ENCODE results near the gene ANOS1. TPM values are rescaled to one million over a fixed set of nuclear protein-coding genes. Genes with fewer than 3 reads are reported as not detected.
"Not testable (repeated sequence)": the region's sequence is repeated elsewhere in the genome, so short reads cannot be mapped to it uniquely, and the experiment has no call there.

ANOS1 gene, protein sequence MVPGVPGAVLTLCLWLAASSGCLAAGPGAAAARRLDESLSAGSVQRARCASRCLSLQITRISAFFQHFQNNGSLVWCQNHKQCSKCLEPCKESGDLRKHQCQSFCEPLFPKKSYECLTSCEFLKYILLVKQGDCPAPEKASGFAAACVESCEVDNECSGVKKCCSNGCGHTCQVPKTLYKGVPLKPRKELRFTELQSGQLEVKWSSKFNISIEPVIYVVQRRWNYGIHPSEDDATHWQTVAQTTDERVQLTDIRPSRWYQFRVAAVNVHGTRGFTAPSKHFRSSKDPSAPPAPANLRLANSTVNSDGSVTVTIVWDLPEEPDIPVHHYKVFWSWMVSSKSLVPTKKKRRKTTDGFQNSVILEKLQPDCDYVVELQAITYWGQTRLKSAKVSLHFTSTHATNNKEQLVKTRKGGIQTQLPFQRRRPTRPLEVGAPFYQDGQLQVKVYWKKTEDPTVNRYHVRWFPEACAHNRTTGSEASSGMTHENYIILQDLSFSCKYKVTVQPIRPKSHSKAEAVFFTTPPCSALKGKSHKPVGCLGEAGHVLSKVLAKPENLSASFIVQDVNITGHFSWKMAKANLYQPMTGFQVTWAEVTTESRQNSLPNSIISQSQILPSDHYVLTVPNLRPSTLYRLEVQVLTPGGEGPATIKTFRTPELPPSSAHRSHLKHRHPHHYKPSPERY
- total RNA-seq (2014; rRNA removed; shearing (Covaris generic)): 4.1 and 6.6 TPM in 2 replicates

DNA sequence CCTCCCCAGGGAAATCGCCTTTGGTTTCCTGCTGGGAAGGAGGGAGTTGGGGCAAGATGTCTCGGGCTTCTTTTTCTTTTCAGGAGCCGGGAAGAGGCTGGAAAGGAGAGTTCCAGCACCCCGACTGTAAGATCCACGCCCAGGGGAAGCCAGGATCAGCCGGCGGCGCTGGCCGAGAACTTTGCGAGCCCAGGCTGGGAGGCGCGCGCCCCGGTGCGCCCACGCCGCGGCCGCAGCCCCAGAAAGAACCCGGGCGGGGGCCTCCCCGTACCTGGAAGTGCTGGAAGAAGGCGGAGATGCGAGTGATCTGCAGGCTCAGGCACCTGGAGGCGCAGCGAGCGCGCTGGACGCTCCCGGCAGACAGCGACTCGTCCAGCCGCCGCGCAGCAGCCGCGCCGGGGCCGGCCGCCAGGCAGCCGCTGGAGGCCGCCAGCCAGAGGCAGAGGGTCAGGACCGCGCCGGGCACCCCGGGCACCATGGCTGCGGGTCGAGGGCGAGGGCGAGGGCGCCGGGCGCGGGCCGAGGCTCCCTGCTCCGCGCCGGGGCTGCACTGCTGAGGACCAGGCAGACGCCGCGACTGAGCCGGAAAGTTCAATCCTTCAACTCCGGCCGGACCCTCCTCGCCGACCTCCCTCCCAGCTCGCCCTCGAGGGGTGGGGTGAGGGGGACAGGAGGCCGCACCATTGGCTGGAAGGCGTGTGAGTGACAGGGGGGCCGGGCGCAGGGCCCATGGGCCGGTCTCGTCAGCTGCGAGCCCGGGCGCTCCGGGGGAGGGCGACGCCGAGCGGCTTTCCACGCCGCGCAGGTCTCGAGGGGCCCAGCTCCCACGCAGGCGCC, at the start of gene ANOS1:
Gene ANOS1, minus strand, starts transcription at position 579 of the 837 bp plus-strand sequence. Its CDS starts 101 bp downstream, at position 478.
- peak; percentile 25 for DNase-seq (ENCODE audit: low spot score)

DNA sequence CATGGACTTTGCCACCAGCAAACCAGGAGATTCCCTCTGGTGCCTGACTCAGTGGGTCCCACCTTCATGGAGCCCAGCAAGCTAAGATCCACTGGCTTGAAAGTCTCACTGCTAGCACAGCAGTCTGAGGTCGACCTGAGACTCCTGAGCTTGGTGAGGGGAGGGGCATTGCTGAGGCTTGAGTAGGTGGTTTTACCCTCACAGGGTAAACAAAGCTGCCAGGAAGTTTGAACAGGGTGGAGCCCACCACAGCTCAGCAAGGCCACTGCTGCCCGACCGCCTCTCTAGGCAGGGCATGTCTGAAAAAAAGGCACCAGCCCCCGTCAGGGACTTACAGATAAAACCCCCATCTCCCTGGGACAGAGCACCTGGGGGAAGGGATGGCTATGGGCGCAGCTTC, 41.2 kb upstream of the ANOS1 start:
- no peak for DNase-seq (ENCODE audit: low spot score)

DNA sequence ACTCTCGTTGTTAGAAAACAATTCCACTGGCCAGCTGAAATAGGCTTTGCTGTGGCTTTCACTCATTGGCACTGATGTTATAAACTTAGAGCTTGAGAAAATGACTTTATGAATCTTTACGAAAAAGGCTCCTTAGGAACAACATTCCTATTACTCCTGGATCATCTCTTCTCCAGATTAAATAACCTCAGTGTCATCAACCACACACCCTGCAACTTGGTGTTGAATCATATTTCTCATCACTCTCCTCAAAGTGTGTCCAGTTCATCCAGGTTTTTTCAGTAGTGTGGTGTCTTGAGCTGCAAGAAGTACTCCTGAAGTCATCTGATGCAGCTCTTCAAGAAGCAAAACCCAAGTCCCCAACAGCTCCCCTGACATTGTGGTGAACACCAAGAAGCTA, 28.1 kb upstream of the ANOS1 start:
- no peak for DNase-seq (ENCODE audit: low spot score)

GRCh38 chrX:8758706-8759105, 26.8 kb upstream of the ANOS1 start:
- not testable (repeated sequence) for DNase-seq (ENCODE audit: low spot score)

DNA sequence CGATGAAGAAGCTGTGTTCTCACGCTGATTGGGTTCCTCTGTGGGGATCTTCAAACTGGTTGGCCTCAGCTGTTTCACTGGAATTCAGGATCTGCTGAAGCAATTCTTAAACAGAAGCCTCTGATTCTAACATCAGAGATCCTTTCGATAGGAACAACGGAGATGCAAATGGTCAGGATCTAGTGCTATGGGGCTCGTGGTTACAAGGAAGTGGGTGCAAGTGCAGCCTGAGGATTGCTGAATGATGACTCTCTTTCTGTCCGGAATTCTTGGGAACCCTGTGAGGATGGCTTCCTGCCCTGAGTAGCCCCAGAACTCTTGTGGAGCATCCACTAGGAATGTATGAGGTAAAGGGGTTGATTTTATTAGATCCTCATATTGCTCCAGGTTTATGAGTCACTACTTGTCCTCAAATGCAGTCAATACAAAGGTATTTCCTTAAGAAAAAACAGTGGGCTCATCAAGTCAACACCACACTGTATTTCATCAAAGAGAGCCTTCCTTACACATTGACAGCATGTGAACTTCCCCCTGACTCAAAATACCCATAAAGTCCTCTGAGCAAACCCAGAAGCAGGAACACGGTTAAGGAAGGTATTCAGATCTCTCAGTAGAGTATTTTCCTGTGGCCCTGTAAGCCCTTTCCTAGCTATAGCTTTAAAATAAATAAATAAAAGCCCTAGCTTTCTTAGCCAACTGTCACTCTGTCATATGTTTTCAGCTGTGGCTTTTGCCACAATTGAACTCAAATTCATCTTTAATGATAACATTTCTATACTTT, 25.9 kb upstream of the ANOS1 start:
- peak; percentile 7 for DNase-seq (ENCODE audit: low spot score)

GRCh38 chrX:8755813-8756212, 23.9 kb upstream of the ANOS1 start:
- DNase-seq (ENCODE audit: low spot score): no peak

- peak; percentile 29 for DNase-seq (ENCODE audit: low spot score)
Measured at GRCh38 chrX:8755116-8755515, 23.2 kb upstream of the ANOS1 start.

DNA sequence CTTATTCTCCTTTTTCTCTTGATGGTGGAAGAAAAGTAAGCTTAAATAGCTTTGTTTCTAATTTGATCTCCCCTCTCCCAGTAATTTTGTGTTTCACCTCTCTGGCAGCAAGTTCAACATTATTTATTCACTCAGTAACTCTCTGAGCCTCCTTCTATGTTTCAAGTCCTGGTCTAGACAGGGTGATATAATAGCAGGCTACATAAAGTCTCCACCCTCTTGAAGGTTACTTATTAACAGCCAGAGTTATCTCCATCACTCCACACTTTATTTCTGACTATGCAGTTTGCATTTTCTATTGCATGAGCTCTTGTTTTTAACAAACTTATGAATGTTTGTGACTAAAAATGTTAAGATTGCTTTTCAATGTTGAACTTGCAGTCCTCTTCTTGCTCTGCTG, 17.8 kb upstream of the ANOS1 start:
- DNase-seq (ENCODE audit: low spot score): no peak

DNA sequence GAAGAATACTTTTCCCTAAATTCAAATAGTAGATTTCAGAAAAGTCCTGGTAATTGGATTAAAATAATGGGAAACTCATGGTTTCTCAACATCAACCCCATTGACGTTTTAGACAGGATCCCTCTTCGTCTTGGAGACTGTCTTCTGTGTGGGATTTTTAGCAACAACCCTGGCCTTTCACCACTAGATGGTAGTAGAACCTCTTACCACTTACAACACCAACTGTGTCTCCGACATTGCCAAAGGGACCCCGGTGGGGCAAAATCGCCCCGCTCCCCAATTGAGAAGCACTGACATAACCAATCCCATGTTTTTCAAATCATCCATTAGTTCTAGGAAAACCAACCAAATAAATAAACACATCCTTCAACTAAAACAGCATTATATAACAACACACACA, 16.9 kb upstream of the ANOS1 start:
- DNase-seq (ENCODE audit: low spot score): peak; percentile 37

GRCh38 chrX:8743126-8743732, 11.3 kb upstream of the ANOS1 start:
- DNase-seq (ENCODE audit: low spot score): peak; percentile 26

DNA sequence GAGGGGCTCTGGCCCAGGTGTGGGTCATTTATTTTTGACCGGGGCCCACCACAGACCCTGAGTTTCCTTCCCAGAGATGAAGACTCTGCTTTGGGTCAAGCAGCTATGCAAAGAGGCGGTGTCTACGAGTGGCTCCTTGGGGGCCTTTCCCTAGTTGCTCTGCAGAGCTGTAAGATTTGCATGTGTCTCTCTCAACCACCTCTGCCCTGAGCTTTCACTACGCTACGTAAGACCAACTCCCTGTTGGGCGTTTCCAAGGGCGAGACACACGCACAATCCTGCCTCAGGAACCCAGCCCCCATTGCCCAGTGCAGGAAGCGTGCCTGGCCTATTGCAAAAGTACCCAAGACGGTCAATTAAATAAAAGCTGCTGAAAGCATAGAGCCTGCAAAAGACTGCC, 10.0 kb upstream of the ANOS1 start:
- DNase-seq (ENCODE audit: low spot score): no peak

DNA sequence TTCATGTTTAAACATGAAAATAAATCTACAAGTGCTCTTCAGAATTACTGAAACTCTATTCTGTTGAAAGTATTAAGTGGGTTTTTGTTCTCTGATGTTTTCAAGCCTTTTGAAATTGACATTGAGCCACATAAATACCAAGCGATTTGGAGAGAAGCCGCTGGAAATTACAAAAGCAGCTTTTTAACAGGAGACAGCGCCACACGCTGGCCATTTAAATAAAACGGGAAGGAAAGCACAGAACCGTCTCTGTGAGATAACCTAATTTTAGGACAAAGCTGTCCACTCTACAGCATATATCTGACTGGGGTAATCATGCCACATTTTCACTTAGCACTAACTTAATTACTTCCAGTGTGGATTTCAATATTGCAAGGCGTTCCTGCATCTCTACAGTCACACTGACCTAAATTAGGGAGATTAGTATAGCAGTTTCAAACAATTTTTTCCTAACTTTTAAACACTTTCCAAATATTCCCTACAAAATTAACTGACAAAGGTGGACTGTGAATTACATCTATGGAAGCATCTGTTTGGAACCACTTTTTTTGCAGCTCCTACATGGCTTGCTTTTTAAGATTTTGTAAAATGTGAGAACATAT, 6.8 kb upstream of the ANOS1 start:
- peak; percentile 16 for DNase-seq (ENCODE audit: low spot score)

- no peak for DNase-seq (ENCODE audit: low spot score)
Measured at GRCh38 chrX:8737883-8738282, 5.9 kb upstream of the ANOS1 start.

GRCh38 chrX:8730812-8731558, 952 bp downstream of the ANOS1 start:
- no peak for DNase-seq (ENCODE audit: low spot score)

DNA sequence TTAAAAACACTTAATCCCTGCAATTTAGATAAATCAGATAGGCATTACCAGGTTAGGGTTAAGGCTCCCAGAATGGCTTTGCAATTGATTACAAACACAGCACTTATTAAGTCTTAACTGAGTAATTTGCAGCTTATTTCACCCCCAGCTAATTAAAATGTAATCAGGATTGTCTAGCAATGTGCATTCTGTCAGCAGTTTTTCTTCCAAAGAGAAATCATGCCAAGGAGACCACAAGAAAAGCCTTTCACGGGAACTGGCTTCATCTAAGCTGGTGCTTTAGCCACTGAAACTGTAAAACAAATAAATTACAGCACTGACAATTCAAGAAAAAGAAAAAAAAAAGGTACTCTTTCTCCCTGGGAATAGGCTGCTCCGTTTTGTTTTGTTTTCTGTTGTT, 2.1 kb downstream of the ANOS1 start:
- DNase-seq (ENCODE audit: low spot score): no peak

- no peak for DNase-seq (ENCODE audit: low spot score)
Measured at GRCh38 chrX:8728932-8729535, 2.9 kb downstream of the ANOS1 start.

GRCh38 chrX:8726031-8726652, 5.8 kb downstream of the ANOS1 start:
- DNase-seq (ENCODE audit: low spot score): peak; percentile 78

GRCh38 chrX:8724300-8724699, 7.6 kb downstream of the ANOS1 start:
- peak; percentile 11 for DNase-seq (ENCODE audit: low spot score)

DNA sequence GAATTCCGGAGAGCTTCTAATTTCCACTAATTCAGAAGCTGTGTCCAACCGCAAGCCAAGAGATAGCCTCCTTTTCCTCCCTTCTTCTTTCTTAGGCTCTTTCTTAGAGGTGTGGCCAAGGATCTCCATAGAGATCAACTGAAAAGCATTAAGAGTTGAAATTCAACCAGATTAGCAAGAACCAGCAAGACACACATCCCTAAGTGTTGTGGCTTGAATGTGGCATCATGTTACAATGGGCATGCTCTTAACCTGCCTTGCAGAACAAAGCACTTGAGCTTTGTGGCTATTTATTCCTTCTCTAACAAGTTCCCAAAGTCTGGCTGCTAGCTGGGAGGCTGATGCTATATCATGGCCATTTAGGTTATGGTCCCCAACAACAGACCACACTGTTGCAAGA, 10.4 kb downstream of the ANOS1 start:
- DNase-seq (ENCODE audit: low spot score): no peak

Data from H4 (cell line).